Ishikawa (cell line): Measurements from ENCODE around the gene THADA.

ENCODE experiments used
- CEBPB ChIP-seq: IDR thresholded peaks from 2 replicates; pipeline ENCODE4 v1.6.1; 2012
- CREB1 ChIP-seq: IDR thresholded peaks from 2 replicates; pipeline ENCODE4 v1.6.1; 2012; ENCODE audit warnings: low read depth
- EGR1 ChIP-seq: IDR thresholded peaks from 2 replicates; pipeline ENCODE4 v1.6.1; 2012
- EP300 ChIP-seq: IDR thresholded peaks from 2 replicates; pipeline ENCODE4 v1.6.1; 2012; ENCODE audit warnings: borderline replicate concordance
- FOXM1 ChIP-seq: IDR thresholded peaks from 2 replicates; pipeline ENCODE4 v1.6.1; 2012; ENCODE audit warnings: low read depth, borderline replicate concordance
- NFIC ChIP-seq: IDR thresholded peaks from 2 replicates; pipeline ENCODE4 v1.6.1; 2012
- RAD21 ChIP-seq: IDR thresholded peaks from 2 replicates; pipeline ENCODE4 v1.6.1; 2012; ENCODE audit warnings: low read depth
- TAF1 ChIP-seq: IDR thresholded peaks from 2 replicates; pipeline ENCODE4 v1.6.1; 2012; ENCODE audit warnings: low read depth, mild to moderate bottlenecking
- TCF12 ChIP-seq: IDR thresholded peaks from 2 replicates; pipeline ENCODE4 v1.6.1; 2012; ENCODE audit warnings: low read depth
- TEAD4 ChIP-seq: IDR thresholded peaks from 2 replicates; pipeline ENCODE4 v1.6.1; 2012
- YY1 ChIP-seq: IDR thresholded peaks from 2 replicates; pipeline ENCODE4 v1.6.1; 2012; ENCODE audit warnings: low read depth
- ZBTB7A ChIP-seq: IDR thresholded peaks from 2 replicates; pipeline ENCODE4 v1.6.1; 2012; ENCODE audit warnings: low read depth
- TF ChIP-seq, protein P1 (sequence below): IDR thresholded peaks from 2 replicates; pipeline ENCODE4 v1.6.1; 2012
- TF ChIP-seq, protein P2 (sequence below): IDR thresholded peaks from 2 replicates; pipeline ENCODE4 v1.6.1; 2012
- TF ChIP-seq, protein P3 (sequence below): IDR thresholded peaks from 2 replicates; pipeline ENCODE4 v1.6.1; 2012; ENCODE audit warnings: low read depth, mild to moderate bottlenecking

THADA gene

DNA sequence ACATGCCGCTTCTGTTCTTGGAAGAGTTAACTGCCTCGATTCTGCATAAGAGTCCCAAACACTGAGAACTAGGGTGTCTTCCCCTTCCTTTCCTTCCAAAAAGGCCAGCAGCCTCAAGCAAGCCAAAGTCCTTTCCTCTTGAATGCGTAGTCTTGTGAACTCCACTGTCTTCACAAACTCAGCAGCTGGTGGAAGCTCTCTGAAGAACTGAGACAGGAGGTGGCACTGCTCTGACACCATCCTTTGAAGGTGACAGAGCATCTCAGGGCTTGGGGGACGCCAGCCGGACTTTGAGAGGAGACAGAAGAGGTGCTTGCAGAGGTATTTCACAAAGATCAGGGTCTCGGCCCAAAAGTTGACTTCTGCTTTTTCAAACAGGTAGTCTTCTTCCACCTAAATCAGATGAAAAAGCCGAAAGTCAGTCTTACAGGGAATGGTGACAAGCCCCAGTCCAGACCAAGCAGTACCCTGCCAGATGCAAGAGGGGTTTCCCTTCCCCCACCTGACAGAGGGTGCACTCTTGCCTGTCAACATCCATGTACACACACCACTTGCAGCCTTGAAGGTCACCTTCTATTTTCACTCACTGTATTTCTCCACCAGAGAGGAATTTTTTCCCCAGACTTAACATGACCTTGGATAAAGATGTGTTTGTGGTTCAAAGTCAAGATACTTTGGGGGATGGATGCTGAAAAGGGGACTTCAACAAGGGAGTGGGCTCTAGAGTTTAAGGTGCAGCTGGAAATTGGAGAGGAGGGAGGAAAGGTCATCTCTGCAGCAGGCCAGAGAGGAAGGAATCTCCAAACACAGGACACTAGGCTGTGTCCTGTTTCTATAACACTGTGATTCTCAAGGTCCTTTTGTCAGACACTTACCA lies 364.6 kb downstream of the THADA start:
- no peak for TF ChIP-seq YY1
- TF ChIP-seq RAD21, result no peak
- TF ChIP-seq ZBTB7A, result no peak
- TF ChIP-seq NFIC, result no peak
- no peak for TF ChIP-seq EP300

DNA sequence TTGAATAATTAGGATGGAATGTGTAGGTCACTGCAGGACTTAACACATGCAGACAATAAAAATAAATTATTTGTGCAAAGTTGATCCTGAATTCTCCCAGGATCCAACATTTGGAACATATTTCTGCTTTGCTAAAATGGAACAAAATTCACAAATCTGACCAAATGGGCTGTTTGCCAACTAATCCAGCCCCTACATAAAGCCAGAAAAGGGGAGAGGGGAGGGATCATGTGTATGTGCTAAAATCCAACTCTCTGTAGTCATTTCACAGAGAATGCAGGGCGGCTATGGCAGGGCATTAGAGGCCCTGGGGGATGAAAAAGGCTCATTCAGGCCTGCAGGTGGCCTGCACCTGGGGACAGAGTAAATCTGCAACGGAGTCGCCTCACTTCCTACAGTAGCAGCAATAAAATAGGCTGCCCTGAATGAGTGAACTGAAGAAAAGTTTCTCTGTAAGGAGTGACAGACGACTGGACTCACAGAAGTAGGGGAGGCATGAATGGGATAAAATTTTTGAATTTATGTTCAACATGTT lies 365.4 kb downstream of the THADA start:
- TF ChIP-seq, protein P1, sequence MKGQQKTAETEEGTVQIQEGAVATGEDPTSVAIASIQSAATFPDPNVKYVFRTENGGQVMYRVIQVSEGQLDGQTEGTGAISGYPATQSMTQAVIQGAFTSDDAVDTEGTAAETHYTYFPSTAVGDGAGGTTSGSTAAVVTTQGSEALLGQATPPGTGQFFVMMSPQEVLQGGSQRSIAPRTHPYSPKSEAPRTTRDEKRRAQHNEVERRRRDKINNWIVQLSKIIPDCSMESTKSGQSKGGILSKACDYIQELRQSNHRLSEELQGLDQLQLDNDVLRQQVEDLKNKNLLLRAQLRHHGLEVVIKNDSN, result no peak
- TF ChIP-seq, protein P2, sequence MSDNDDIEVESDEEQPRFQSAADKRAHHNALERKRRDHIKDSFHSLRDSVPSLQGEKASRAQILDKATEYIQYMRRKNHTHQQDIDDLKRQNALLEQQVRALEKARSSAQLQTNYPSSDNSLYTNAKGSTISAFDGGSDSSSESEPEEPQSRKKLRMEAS, result no peak
- TF ChIP-seq TCF12 (no peak), NFIC (no peak), CREB1 (no peak), TAF1 (no peak), RAD21 (no peak), EGR1 (no peak), EP300 (no peak), TEAD4 (no peak), YY1 (no peak), CEBPB (no peak), ZBTB7A (no peak), FOXM1 (no peak)
- TF ChIP-seq, protein P3, sequence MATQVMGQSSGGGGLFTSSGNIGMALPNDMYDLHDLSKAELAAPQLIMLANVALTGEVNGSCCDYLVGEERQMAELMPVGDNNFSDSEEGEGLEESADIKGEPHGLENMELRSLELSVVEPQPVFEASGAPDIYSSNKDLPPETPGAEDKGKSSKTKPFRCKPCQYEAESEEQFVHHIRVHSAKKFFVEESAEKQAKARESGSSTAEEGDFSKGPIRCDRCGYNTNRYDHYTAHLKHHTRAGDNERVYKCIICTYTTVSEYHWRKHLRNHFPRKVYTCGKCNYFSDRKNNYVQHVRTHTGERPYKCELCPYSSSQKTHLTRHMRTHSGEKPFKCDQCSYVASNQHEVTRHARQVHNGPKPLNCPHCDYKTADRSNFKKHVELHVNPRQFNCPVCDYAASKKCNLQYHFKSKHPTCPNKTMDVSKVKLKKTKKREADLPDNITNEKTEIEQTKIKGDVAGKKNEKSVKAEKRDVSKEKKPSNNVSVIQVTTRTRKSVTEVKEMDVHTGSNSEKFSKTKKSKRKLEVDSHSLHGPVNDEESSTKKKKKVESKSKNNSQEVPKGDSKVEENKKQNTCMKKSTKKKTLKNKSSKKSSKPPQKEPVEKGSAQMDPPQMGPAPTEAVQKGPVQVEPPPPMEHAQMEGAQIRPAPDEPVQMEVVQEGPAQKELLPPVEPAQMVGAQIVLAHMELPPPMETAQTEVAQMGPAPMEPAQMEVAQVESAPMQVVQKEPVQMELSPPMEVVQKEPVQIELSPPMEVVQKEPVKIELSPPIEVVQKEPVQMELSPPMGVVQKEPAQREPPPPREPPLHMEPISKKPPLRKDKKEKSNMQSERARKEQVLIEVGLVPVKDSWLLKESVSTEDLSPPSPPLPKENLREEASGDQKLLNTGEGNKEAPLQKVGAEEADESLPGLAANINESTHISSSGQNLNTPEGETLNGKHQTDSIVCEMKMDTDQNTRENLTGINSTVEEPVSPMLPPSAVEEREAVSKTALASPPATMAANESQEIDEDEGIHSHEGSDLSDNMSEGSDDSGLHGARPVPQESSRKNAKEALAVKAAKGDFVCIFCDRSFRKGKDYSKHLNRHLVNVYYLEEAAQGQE, result no peak

DNA sequence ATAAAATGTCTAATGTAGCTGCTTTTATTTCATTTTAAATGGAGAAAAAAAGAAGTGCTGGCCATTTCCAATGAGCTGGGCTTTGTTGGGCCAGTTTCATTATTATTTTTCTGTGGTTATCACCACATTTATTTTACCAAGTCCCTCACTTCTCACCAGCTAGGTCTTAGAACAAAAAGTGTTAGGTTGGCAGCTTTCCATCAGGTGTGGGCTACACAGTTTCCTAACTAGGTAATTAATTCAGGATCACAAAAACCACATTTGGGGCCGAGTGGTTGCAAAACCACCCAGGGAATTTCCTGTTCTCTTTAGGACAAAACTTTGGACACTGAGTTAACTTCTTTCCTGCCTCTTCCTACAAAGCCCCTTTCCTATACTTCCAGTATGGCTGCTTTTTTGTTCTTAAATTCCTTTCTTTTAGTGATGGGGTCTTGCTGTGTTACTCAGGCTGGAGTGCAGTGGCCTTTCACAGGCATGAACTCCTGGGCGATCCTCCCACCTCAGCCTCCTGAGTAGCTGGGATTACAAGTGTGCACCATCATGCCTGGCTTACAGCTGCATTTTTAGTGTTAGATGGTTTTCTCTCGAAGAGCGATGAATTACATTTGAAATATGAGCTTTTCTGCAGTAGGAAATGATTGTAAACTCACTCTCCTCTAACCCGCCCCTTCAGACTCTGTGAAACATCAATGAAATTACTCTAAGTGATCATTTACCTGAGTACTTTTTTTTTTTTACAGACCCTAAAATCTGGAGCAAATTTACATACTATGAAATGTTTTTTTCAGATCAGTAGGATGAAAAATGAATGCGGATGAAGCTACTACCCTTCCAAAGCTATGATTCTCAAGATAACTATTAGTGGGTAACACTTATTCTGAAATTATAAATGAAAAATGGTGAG lies 366.8 kb downstream of the THADA start:
- TF ChIP-seq CREB1 (no peak), TAF1 (no peak), YY1 (no peak), EP300 (no peak), EGR1 (no peak), TEAD4 (no peak), ZBTB7A (no peak), CEBPB (no peak), TCF12 (no peak), FOXM1 (no peak), RAD21 (no peak), NFIC (no peak)
- TF ChIP-seq, protein P1, result no peak
- TF ChIP-seq, protein P2, result no peak
- TF ChIP-seq, protein P3, result no peak

DNA sequence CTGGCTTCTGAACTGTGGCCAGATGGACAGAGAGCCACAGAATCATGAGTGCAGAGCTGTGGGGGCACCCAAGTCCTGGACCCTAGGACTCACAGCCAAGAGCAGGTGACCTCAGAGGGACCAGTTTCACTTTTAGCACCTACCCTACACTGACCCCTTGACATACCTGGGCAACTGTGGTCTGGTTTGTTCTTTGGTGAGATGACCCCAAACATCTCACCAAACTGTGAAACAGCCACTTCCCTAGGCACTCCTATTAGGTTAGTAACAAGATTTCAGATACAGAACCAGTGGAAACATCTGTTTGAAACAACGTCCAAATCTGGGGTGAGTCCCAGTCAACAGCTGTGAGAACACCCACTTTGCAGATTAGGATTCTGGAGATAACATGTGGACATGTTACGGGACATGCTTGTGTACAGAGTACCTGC lies 367.5 kb downstream of the THADA start:
- TF ChIP-seq YY1 (no peak), CREB1 (no peak), ZBTB7A (no peak), NFIC (no peak), TEAD4 (no peak), RAD21 (no peak), EP300 (no peak), FOXM1 (no peak), TAF1 (no peak), CEBPB (no peak)
- TF ChIP-seq, protein P2, result no peak
- TF ChIP-seq, protein P1, result no peak
